IPS-NIHi7 (cell line): ENCODE measurements around the gene NEK6.
A peak's percentile ranks its signal among the peaks of the same experiment; 100 is the strongest.

ENCODE experiments used
- DNase-seq: peaks from one replicate; pipeline ENCODE4 v3.0.0; 2012; ENCODE audit warnings: mixed read lengths; ENCODE audit errors: extremely low spot score

The NEK6 gene

DNA sequence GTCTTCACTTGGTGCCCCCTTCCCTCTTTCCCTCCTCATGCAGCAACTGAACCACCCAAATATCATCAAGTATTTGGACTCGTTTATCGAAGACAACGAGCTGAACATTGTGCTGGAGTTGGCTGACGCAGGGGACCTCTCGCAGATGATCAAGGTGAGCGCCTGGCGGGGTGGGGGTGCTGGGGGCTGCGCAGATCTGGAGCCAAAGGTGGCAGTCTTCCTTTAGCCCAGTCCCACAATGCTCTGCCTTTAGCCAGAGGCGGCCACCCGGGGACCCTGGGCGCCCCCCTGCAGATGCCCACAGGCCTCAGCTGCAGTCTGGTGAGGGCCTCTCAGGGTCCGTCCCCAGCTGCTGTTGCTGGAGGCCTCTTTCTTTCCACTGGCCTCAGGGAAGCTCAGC, 63.7 kb downstream of the NEK6 start:
- no peak for DNase-seq

DNA sequence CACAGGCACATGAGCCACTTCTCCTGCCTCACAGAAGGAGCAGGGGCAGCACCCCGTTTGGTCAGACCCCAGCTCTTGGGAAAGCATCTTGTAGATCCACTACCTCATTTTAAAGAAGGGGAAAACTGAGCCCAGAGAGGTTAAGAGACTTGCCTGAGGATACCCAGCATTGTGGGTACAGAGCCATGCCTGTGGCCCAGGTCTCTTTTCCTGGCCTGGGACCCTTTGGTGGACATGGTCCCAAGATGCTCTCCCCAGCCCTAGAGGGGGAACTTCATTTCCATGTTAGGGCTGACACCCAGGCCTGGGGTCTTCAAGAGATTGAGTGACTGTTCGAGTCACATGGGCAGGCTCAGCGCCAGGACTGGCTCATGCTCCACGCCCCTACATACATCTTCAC, 64.2 kb downstream of the NEK6 start:
- DNase-seq = no peak

DNA sequence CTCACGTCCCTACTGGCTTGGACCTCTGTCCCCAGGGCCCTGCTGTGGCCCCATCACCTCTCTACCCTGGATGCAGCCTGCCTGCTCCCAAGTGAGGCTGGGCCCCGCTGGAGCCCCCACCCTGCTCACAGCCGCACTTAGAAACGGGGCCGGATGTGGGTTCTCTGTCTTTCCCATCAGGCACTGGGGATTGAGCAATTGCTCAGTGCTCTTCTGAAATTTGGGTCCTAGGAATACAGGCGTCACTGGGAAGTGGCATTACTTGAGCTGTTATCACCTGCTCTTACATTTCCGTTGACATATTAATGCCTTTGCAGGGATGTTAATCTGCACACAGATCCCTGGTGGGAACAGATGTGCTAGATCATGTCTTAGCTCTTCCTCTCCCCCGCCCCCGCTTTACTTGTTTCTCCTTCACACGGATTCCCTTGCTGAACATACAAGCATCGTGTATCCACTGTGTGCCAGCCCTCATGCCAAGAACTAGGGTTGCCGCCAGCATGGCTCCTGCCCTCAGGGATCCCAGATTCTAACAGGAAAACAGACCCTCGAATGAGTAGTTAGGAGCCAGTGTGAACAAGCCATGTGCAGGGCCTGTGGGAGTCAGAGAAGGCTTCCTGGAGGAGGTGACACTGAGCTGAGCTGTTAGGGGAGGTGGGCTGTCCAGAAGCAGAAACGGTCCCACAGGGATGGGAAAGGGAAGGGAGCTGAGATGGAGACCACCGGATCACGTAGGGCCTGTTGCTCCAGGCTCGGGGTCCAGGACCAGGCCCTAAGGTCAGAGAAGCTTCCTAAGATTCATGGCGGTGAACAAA, 65.1 kb downstream of the NEK6 start:
- DNase-seq = no peak

DNA sequence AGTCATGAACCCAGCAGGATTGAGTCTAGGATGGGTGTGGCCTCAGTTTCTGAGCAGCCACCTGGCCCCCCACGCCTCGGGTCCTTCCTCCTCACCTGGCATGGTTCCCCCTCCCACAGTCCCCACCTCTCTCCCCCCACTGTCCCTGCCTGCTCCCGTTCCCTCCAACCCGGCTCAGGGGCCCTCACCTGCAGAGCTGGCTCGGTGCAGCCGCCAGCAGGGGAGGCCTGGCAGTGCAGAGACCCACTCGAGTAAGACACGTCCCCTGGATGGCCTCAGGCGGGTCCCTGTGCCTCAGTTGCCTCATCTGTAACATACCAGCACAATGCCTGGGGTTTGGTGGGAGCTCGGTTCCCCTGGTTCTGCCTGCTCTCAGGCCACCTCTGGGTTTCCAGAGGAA, 66.2 kb downstream of the NEK6 start:
- no peak for DNase-seq

DNA sequence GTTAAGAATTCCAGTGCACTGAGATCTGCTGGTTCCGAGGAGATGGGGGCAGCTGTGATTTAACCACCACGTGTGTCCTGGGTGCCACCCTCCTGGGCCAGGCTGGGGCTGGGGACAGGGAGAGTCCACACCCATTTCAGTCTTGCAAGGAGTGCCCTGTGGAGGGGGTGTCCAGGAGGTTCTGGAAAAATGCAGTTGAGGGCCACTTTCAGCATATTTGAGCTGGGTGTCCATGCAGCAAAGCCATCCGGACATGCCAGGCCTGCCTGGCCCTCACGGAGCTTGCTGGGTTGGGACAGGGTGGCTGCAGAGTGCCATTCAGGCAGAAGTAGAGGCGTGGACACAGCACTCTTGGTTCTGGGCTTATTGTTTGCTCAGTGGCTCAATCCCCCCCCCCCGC, 68.1 kb downstream of the NEK6 start:
- DNase-seq = no peak

DNA sequence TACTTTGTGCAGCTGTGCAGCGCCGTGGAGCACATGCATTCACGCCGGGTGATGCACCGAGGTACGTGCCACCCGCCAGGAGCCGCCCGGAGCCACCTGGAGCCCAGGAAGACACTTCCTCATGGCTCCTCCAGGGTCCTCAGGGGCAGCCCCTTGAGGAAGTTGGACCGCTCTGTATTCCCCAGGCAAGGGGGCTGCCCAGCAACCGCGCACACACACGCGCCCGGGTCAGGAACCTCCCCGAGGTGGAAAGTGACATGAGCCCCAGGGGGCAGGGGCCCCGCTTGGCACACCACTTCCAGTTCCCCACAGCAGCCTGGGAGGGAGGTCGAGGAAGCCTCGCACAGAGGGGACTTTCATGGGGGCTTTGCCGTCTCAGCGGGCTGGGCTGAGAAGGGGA, 68.6 kb downstream of the NEK6 start:
- no peak for DNase-seq

DNA sequence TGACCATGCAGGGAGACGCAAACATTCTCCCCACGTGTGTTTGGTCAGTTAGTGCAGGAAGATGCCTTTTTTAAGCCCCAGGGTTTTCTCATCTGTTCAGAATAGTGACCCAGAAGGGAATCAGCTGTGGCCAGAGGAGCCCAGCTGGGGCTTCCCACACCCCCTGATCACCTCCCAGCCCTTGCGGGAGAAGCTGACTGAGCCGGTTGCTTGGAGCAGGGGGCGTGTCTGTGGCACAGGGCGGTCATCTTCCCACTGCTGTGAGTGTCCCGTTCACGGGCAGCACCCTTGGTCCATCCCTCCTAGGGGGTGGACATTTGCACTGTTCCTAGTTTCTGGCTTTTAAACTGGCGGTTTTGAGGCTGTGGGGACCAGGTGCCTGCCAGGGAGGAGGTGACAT, 69.7 kb downstream of the NEK6 start:
- no peak for DNase-seq

DNA sequence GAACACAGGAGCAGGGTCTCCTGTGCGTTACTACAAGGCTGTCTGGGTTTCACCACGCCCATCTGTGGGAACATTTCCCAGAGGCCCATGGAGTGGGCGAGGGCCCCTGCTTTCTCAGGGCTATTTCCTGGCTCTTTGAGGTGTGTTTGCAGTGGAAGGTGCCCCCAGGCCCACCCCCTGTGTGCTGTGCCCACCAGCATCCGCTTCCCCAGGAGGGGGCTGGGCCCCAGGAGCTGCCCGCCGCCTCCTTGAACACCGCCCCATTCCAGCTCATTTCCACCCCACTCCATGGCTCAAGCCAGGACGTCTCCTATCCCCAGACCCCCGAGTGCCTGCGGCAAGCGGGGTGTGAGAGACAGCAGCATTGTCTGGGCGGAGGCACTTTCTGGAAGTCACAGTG, 70.5 kb downstream of the NEK6 start:
- DNase-seq = no peak

DNA sequence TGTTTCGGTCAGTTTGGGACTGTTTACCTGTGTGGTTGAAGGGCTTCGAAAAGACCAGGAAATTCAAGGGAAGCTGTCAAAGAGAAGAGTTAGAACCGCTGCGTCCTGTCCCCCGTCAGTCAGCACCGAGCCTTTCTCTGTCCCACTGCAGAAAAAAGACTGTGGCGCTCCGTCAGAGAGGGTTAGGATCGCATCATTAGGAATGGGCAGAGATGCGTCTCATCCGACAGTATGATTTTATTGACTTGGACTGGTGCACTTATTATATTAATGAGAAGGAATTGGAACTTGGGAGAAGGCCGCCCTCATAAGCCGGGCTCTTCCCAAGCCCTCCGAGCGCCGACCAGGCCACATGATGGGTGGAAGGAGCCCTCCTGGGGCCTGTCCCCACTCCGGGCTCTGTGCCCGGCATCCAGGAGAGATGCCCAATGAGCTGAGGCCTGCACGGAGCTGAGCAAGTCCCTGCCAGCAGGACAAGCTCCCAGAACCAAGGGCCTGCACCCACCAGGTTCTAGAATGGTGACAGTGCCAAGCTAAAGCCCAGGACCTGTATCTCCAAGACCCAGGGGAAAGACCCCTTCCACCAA, 71.5 kb downstream of the NEK6 start:
- no peak for DNase-seq

DNA sequence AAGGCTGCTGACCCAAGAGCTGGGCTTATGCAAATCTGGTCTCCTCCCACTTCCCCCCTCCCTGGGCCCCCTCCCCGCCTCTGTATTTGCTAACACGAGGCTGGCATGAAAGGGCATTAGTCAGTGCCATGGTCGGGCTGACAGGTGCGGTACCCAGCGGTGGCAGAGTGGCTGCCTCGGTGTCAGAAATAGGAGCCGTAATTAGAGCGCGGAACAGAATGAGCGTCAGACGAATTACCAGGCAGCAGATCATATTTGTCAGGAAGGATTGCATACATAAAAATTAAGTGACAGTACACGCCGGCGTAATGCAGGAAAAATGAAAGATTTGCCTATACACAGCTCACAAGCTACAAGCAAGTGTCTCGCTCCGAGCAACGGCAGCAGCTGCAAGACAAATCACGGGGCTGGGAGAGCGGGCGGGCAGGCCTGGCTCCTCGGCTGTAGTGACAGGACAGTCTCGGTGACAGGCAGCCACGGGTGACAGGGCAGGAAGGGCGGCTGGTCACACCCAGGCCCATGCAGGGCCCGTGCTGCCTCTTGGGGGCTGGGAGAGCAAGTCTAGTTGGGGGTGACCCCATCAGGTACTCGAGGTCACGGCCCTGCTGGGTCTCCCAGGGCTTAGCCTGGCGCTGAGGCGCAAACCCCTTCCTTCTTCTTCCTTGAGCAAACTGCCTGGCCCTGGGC, 72.4 kb downstream of the NEK6 start:
- DNase-seq = no peak

DNA sequence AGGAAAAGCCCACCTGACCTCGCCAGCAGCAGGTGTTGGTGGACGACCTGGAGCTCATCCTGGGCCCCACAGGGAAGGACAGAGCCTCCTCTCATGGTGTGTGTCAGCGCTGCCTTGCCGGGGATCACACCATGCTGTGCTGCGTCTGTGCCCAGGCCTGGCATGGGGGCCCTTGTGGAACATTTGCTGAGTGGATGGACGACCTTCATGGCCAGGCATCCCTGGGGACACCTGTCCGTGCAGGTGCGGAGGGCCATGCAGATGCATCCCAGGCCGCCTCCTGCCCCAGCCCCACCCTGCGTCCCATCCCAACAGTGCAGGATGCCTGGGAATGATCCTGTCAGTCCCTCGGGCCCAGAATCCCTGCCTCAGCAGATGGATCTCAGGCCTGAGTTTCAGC, 73.8 kb downstream of the NEK6 start:
- no peak for DNase-seq

DNA sequence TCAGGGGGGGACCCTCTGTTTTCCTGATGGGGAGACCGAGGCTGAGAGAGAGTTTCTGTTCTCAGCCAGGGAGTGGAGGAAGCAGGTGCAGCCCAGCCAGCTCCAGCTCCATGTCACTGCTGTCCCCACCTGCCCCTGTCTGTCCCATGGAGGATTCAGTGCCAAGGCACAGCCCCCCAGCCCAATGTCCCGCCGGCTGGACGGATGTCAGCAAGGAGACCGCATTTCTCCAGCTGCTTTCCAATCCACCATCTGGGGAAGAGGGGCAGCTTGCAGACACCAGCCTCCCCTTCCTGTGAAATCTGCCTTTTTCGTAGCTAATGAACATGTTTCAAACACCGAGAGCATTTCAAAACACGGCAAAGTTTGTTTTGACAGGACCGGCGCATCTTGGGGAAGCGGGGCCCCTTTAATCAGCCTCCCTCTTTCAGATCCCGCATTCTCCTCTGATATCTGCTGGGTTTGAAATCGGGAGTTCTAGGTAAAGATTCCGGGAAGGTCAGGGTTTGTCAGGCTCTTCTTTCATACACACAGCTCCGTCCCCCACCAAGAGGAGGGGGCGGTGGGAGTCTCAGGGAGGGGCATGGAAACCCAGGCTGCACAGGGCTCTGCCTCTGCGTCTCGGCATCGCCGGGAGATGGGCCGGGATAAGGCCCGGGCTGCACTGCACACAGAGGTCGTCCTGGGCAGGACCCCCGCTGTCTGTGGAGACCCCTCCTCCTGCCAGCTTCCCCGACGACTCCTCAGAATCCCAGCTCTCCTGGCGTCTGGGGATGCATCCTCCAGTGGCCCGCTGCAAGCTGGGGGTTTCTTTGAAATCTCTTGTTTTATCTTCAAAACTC, 74.8 kb downstream of the NEK6 start:
- DNase-seq = no peak

DNA sequence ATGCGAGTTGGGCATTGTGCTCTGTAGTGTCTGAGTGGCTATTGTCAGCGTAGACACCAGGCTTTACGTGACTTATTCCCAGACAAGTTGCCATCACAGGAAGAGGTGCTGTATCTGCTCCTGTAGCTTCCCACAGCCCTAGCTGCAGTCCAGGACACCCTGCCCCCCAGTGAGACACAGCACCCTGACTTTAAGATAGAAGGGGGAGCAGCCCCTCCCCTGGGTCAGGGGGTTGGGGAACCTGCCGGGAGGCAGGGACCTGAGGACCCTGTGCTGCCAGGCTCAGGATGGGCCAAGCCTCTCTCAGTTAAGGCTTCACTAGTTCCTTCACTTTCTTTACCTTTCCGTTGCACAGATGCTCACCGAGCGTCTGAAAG, 75.4 kb downstream of the NEK6 start:
- DNase-seq = no peak

DNA sequence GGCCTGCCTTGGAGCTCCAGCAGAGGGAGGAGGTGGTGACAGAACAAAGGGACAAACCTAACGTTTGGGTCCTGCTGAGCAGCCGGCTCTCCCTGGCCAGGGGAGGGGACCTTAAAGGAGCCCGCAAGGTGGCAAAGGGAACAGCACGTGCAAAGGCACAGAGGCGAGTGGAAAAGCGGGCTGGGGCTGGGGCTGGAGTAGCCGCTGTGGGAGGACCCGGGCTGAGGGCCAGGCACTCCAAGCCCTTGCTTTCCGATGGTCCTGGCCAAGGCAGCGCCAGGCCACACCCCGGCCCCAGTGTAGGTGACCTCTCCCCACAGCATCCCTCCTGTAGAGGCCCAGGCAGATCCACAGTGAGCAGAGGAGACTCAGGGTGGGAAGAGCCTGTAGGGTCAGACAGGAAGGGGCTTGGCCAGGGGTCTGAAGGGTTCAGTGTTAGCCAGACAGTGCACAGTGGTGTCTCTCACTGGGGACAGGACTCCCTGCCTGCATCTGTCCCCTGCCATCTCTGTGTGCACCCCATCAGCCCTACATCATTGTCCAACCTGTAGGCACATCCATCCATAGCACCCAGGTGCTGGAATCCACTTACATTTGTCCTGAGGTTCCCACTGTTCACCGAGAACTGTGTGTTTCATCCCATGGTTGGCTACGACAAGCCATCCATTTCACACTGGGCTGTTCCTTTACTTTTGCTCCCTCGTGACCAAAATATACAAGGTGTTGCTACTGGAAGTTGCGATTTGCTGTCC, 77.0 kb downstream of the NEK6 start:
- DNase-seq = no peak

DNA sequence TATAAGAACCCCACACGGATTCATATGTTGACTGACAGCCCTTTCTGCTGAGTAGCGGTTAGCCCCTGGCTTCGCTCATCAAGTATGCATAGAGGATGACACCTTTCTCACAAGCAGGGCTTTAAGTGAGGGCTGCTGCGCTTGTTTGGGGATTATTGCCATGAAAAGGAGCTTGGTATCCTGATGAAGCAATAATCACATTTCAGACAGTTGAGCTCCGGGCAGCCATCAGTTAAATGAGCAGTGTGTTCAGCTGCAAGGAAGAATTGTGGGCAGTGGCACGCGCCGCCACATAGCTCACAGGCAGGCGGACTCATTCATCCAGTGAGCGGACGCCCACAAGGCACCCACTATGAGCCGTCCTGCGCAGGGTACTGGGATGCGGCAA, 77.6 kb downstream of the NEK6 start:
- DNase-seq = no peak

DNA sequence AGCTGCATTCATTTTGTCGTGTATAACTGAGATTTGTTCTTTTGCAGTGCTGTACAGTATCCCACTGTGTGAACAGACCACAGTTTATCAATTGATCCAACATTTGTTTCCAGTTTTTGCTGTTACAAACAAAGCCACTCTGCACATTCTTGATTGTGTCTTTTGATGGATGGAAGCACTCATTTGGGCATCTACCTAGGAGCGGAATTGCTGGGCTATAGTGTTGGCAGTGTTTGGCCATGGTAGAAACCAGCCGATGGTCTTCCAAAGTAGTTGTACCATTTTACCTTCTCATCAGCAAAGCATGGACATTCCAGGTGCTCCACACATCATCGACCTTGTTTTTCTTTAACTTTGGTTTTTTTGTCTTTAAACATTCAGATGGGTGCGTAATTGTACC, 79.8 kb downstream of the NEK6 start:
- no peak for DNase-seq

DNA sequence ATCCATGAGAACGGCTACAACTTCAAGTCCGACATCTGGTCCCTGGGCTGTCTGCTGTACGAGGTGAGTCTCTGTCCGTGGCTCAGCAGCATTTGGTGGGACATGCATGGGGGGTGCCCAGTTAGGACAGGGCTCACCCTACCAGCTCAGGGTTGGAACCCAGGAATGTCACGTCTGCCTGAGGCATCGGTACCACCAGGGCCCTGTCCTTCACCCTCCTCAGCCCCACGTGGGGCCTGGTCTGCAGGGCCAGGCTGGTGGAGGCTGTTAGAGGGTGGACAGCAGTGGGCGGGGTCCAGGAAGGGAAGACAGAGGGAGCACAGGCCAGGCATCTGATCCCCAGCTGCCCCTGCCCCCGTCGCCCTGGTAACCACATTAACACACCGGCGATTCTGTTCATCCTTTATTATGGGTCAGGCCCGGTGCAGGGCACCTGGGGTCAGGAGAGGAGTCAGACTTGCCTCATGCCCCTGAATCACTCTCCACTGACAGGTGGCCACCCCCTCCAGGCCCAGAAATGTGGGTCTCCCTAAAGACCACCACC, 81.9 kb downstream of the NEK6 start:
- DNase-seq = peak; percentile 48

DNA sequence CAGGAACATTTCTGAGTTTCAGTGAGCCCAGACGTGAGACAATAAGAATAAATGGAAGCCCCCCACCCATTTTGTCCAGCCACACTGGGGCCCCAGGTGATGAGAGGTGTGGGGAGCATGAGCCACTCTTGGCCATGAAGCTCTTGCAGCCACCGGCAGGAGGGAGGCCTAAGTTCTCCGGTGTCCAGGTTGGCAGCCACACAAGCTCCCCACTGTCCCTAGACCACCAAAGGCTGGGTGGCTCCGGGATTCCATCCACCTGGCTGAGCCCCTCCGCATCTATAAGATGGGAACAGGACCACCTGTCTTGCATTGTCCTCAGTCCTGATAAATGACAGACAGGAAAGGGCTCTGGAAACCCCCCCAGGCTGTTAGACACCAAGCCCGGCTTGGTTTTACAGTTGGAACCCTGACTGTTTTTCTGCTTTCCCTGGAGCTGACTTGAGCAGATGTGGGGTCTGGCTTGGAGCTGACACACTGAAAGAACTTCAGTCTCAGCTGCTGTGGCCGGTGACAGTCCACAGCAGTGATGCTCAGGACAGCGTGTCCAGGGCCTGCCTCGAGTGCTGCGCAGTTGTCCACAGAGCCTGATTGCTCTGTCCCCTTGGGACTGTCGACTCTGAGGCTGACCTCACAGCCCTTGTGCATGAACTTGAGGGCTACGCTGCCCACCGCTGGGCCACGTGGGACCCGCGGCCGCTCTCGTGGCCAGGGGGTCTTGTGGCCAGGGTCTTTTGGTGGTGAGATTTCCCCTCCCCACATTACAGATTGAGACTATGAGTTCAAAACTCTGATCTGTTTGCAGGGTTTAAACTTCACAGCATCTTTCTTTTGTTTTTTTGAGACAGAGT, 82.7 kb downstream of the NEK6 start:
- no peak for DNase-seq

DNA sequence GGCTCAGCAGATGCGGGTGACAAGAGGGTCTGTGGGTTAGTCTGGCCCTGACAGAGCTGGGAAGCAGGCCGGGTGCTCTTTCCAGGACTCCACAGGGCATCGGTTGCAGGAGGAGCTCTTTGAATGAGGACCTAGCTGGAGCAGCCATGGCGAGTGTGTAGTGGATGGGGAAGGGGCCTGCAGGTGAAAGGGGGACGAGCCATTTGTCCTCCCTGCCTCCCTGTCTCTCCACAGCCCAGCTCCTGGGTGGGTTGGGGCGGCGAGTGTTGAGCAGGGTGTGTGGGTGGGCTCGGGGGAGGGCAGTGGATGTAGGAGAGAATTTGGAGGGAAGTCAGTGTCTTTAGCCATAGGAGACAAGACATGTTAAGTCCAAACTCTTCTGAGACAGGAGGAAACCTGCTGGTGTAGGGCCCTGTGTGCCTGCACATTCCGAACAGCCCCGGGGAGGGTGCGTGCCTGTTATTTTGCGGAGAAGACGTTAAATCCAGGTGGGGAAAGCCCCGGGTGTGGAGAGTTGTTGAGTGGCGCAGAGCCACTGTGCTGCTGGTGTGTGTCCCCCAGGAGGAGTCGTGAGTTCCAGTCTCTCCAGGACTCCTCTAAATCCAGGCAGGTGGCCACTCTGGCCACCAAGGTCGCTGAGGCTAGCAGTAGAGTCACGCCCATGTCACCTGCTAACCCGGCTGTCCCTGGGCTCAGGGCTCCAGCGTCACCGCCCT, 83.9 kb downstream of the NEK6 start:
- no peak for DNase-seq

DNA sequence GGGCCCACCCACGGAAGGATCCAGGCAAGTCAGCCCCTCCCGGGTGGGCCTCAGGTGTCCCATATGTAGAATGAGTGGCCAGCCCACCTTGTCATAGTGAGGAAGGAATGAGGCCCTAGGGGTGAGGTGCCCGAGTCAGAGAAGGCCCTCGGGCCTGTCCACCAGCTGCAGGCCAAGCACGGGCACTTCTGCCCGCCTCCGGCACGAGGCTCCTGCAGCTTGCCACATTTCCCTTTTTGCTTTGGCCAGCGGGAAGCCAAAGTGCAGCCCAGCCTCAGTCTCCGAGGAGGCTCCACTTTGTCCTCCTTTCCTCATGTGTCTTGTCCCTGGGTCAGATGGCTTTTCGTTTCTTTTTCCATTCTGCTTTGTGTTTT, 84.6 kb downstream of the NEK6 start:
- DNase-seq = no peak
